Measurements from ENCODE around the gene KDF1. TPM values are rescaled to one million over a fixed set of nuclear protein-coding genes. Genes with fewer than 3 reads are reported as not detected.

Gene KDF1
- total and polyA plus RNA-seq, 2 of the 13 experiments (the other 11 are each of a cell fraction or from before 2014, with no cell fraction given), result 1.9 to 4.9 TPM

GRCh38 chr1:27003745-27004470, 43.6 kb upstream of the KDF1 start (continued):
- TF ChIP-seq ZBTB39 (CRISPR knock-in tag; IDR thresholded peaks at IDR 0.05) (no peak), FOXP1 (IDR thresholded peaks at IDR 0.05) (no peak), FOXP1 (CRISPR knock-in tag; IDR thresholded peaks at IDR 0.05) (peak; percentile 60), MTA1 (CRISPR knock-in tag; IDR thresholded peaks at IDR 0.05; ENCODE audit: borderline replicate concordance) (no peak), SMARCE1 (IDR thresholded peaks at IDR 0.05; ENCODE audit: borderline replicate concordance) (no peak), FOXA3 (CRISPR knock-in tag; IDR thresholded peaks at IDR 0.05) (peak; percentile 30; the same call in 1 of the 2 replicates), THRA (CRISPR knock-in tag; IDR thresholded peaks at IDR 0.05; ENCODE audit: borderline replicate concordance) (0 out of 2 replicates have a peak, but pooled peaks have one; percentile 31), BCL6 (CRISPR knock-in tag; IDR thresholded peaks at IDR 0.05) (peak; percentile 79), ZNF816 (CRISPR knock-in tag; IDR thresholded peaks at IDR 0.05; ENCODE audit: borderline replicate concordance) (no peak), ZNF10 (CRISPR knock-in tag; IDR thresholded peaks at IDR 0.05; ENCODE audit: borderline replicate concordance, low read depth) (no peak), SKIL (CRISPR knock-in tag; IDR thresholded peaks at IDR 0.05; ENCODE audit: borderline replicate concordance) (peak; percentile 72), ATF4 (CRISPR knock-in tag; IDR thresholded peaks at IDR 0.05) (peak in 1 of 2 experiments; percentile 24; a peak in 1 of 4 replicates), TOPORS (CRISPR knock-in tag; IDR thresholded peaks at IDR 0.05) (no peak), TAF15 (IDR thresholded peaks at IDR 0.05; ENCODE audit: low read depth, low read length, poor library complexity, severe bottlenecking) (no peak), NR2C2 (CRISPR knock-in tag; IDR thresholded peaks at IDR 0.05; ENCODE audit: borderline replicate concordance) (0 out of 2 replicates have a peak, but pooled peaks have one; percentile 19), SAP130 (CRISPR knock-in tag; IDR thresholded peaks at IDR 0.05; ENCODE audit: low read depth) (peak; percentile 66; the same call in 1 of the 2 replicates), ZNF350 (CRISPR knock-in tag; IDR thresholded peaks at IDR 0.05; ENCODE audit: borderline replicate concordance, low read depth) (peak; percentile 45), MYPOP (CRISPR knock-in tag; IDR thresholded peaks at IDR 0.05) (no peak), FIP1L1 (IDR thresholded peaks at IDR 0.05; ENCODE audit: borderline replicate concordance, insufficient read depth, low read depth, low read length) (0 out of 2 replicates have a peak, but pooled peaks have one; percentile 56)
